HEK293 (cell line): ENCODE data around the gene CANX.

Source experiments
- CTCF ChIA-PET: fragments of 350-600 bp; formaldehyde crosslinking; extraction: SDS; loops from one replicate; lab custom pipeline; 2021; ENCODE audit warnings: antibody characterized with exemption; lab: Yijun Ruan, JAX
- POLR2A ChIA-PET: fragments of 300-600 bp; formaldehyde crosslinking; extraction: SDS; loops from one replicate; lab custom pipeline; 2020; ENCODE audit warnings: antibody characterized with exemption, inconsistent platforms; lab: Yijun Ruan, JAX
- H3K27ac ChIP-seq: fragments of 200-500 bp; sonication (Bioruptor generic); 2 replicates; pipeline ENCODE4 v1.5.1; 2014; ENCODE audit warnings: low read depth, low read length, control low read depth, inconsistent platforms; ENCODE audit errors: extremely low read depth
- H3K36me3 ChIP-seq, 2 experiments: fragments of 200-500 bp in 1 of 2; sonication (Bioruptor generic) in 1 of 2; 1 replicate in 1 of 2; 2 replicates in 1 of 2; pipeline ENCODE4 v1.5.1; 2014 to 2017; ENCODE audit warnings: inconsistent platforms in 2 of 2, low read length in 2 of 2; ENCODE audit not compliant: control insufficient read depth in 2 of 2, insufficient read depth in 1 of 2
- H3K4me1 ChIP-seq: fragments of 200-500 bp; sonication (Bioruptor generic); 2 replicates; pipeline ENCODE4 v1.5.1; 2014; ENCODE audit warnings: mild to moderate bottlenecking, low read length, inconsistent platforms; ENCODE audit not compliant: control insufficient read depth, insufficient read depth
- H3K4me3 ChIP-seq: 2 replicates; pipeline ENCODE4 v1.5.1; 2011; ENCODE audit warnings: low read depth, mild to moderate bottlenecking, control low read depth, low read length, moderate library complexity
- H3K9me3 ChIP-seq: fragments of 200-500 bp; sonication (Bioruptor generic); 2 replicates; pipeline ENCODE4 v1.5.1; 2014; ENCODE audit warnings: low read depth, low read length, inconsistent platforms; ENCODE audit not compliant: control insufficient read depth, insufficient read depth
- ATF2 ChIP-seq: fragments of 450-650 bp; formaldehyde crosslinking; IDR thresholded peaks from 2 replicates; pipeline ENCODE4 v1.5.1; 2016; ENCODE audit warnings: missing biosample characterization, missing genetic modification characterization, low read depth
- BCL11B ChIP-seq: fragments of 450-650 bp; formaldehyde crosslinking; IDR thresholded peaks from 2 replicates; pipeline ENCODE4 v1.5.1; 2016; ENCODE audit warnings: low read depth, missing biosample characterization, missing genetic modification characterization
- HOXA7 ChIP-seq: sonication (generic); formaldehyde crosslinking; IDR thresholded peaks from 2 replicates; pipeline ENCODE4 v1.8.1; 2022; ENCODE audit warnings: missing genetic modification reagents, borderline replicate concordance
- KLF1 ChIP-seq: fragments of 450-650 bp; formaldehyde crosslinking; IDR thresholded peaks from 2 replicates; pipeline ENCODE4 v1.5.1; 2016; ENCODE audit warnings: missing biosample characterization, missing genetic modification characterization
- PBX3 ChIP-seq: sonication (generic); formaldehyde crosslinking; IDR thresholded peaks from 2 replicates; pipeline ENCODE4 v1.8.1; 2022; ENCODE audit warnings: mild to moderate bottlenecking, moderate library complexity, missing genetic modification reagents
- ZBTB20 ChIP-seq: fragments of 450-650 bp; formaldehyde crosslinking; IDR thresholded peaks from 2 replicates; pipeline ENCODE4 v1.5.1; 2016; ENCODE audit warnings: missing biosample characterization, missing genetic modification characterization
- ZNF23 ChIP-seq: fragments of 450-650 bp; formaldehyde crosslinking; IDR thresholded peaks from 2 replicates; pipeline ENCODE4 v1.5.1; 2016; ENCODE audit warnings: missing biosample characterization, missing genetic modification characterization, borderline replicate concordance
- ZNF280C ChIP-seq: fragments of 450-650 bp; formaldehyde crosslinking; IDR thresholded peaks from 2 replicates; pipeline ENCODE4 v1.5.1; 2016; ENCODE audit warnings: missing biosample characterization, missing genetic modification characterization
- ZNF354C ChIP-seq: fragments of 450-650 bp; formaldehyde crosslinking; IDR thresholded peaks from 2 replicates; pipeline ENCODE4 v1.5.1; 2016; ENCODE audit warnings: missing biosample characterization, missing genetic modification characterization, low read depth, borderline replicate concordance
- ZNF37A ChIP-seq: fragments of 450-650 bp; IDR thresholded peaks from 2 replicates; pipeline ENCODE4 v1.5.1; 2018; ENCODE audit warnings: missing biosample characterization, missing genetic modification characterization
- ZNF701 ChIP-seq: fragments of 450-650 bp; formaldehyde crosslinking; IDR thresholded peaks from 2 replicates; pipeline ENCODE4 v1.5.1; 2016; ENCODE audit warnings: missing biosample characterization, missing genetic modification characterization
- ZNF791 ChIP-seq: fragments of 450-650 bp; formaldehyde crosslinking; IDR thresholded peaks from 2 replicates; pipeline ENCODE4 v1.5.1; 2016; ENCODE audit warnings: missing biosample characterization, missing genetic modification characterization
- ZSCAN16 ChIP-seq: fragments of 450-650 bp; formaldehyde crosslinking; IDR thresholded peaks from 2 replicates; pipeline ENCODE4 v1.5.1; 2016; ENCODE audit warnings: missing biosample characterization, missing genetic modification characterization

CANX gene

GRCh38 chr5:179747811-179748210 lies 49.0 kb downstream of the CANX start (continued):
- TF ChIP-seq PBX3 (CRISPR knock-in tag) (no peak), ZNF23 (tag by site-specific recombination) (no peak)

GRCh38 chr5:179749857-179750508 lies 51.2 kb downstream of the CANX start:
- Histone ChIP-seq H3K27ac (peak overlapping the region; percentile 46; the same call in 1 of the 2 replicates), H3K36me3 (peaks cover 7 to 20% of the 10 kb centered on the region in 2 experiments; a peak in 2 of 3 replicates), H3K4me1 (peaks cover 7% of the 10 kb centered on the region), H3K4me3 (no peak overlapping the region), H3K9me3 (no peaks in the 10 kb centered on the region)
- TF ChIP-seq PBX3 (CRISPR knock-in tag), result no peak
- no peak for TF ChIP-seq BCL11B (tag by site-specific recombination)
- no peak for TF ChIP-seq ZNF354C (tag by site-specific recombination)
- no peak for TF ChIP-seq ZNF701 (tag by site-specific recombination)
- TF ChIP-seq ZBTB20, result no peak
- no peak for TF ChIP-seq ZSCAN16 (tag by site-specific recombination)
- TF ChIP-seq ATF2 (tag by site-specific recombination), result no peak
- POLR2A ChIA-PET, result interaction anchor here (0.6 kb wide), 1 partner anchor 1513 kb away, joined by 4 read pairs; no protein-coding TSS in a partner anchor
- CTCF ChIA-PET, result interaction anchor here (0.5 to 1.4 kb wide), 5 partner anchors 12 to 455 kb away, joined by 3 read pairs; no protein-coding TSS in a partner anchor

DNA sequence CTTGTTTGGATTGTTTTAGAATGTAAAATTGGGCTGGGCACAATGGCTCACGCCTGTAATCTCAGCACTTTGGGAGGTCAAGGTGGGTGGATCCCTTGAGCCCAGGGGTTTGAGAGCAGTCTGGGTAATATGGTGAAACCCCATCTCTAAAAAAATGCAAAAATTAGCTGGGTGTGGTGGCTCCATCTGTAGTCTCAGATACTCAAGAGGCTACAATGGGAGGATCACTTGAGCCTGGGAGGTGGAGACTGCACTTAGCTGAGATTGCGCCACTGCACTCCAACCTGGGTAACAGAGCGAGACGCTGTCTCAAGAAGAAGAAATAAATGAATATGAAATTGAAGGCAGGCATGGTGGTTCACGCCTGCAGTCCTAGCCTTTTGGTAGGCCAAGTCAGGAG lies 55.2 kb downstream of the CANX start:
- H3K4me1 ChIP-seq, result peaks cover 11% of the 10 kb centered on the region
- POLR2A ChIA-PET, result no interaction called here
- H3K9me3 ChIP-seq, result no peaks in the 10 kb centered on the region
- H3K27ac ChIP-seq, result no peak overlapping the region
- no peak overlapping the region for H3K4me3 ChIP-seq
- TF ChIP-seq ZNF280C (tag by site-specific recombination) (no peak), ZNF791 (no peak), ZNF37A (no peak), KLF1 (tag by site-specific recombination) (peak; percentile 80), HOXA7 (CRISPR knock-in tag) (no peak)
- TF ChIP-seq, all 188 proteins: peak for 1
- CTCF ChIA-PET, result interaction anchor here (0.7 to 2.0 kb wide), 2 partner anchors 9 to 11 kb away, joined by 5 to 16 read pairs; no protein-coding TSS in a partner anchor
- peaks cover 3 to 14% of the 10 kb centered on the region in 2 experiments; a peak in 2 of 3 replicates for H3K36me3 ChIP-seq
